HG02798 (cell line): ENCODE data around the gene CKMT2.

Source experiments
- ATAC-seq: cut with Tn5 transposase; IDR thresholded peaks from one replicate; pipeline ENCODE4 v1.9.1; 2021; ENCODE audit warnings: mild to moderate bottlenecking; ENCODE audit not compliant: unreplicated experiment, poor library complexity

CKMT2 gene

GRCh38 chr5:81233080-81233634 lies at the start of gene CKMT2:
TSS of gene CKMT2 (plus strand) at chr5:81233322. CDS start at chr5:81251133, 17,811 bp downstream.
- ATAC-seq = no peak

- no peak for ATAC-seq
Observed at GRCh38 chr5:81183811-81184748, 49.0 kb upstream of the CKMT2 start.

- ATAC-seq = no peak
Observed at GRCh38 chr5:81184749-81185110, 48.4 kb upstream of the CKMT2 start.

- peak; percentile 58 for ATAC-seq
Observed at GRCh38 chr5:81187885-81188284, 45.2 kb upstream of the CKMT2 start.

- ATAC-seq = no peak
Observed at GRCh38 chr5:81188962-81189361, 44.2 kb upstream of the CKMT2 start.

GRCh38 chr5:81189875-81190498 lies 43.1 kb upstream of the CKMT2 start:
- no peak for ATAC-seq

GRCh38 chr5:81191726-81192372 lies 41.3 kb upstream of the CKMT2 start:
- no peak for ATAC-seq

GRCh38 chr5:81192373-81192750 lies 40.8 kb upstream of the CKMT2 start:
- no peak for ATAC-seq

- ATAC-seq = peak; percentile 99
Observed at GRCh38 chr5:81194633-81195334, 38.3 kb upstream of the CKMT2 start.

GRCh38 chr5:81195335-81195929 lies 37.7 kb upstream of the CKMT2 start:
- no peak for ATAC-seq

GRCh38 chr5:81202655-81203054 lies 30.5 kb upstream of the CKMT2 start:
- no peak for ATAC-seq

- no peak for ATAC-seq
Observed at GRCh38 chr5:81203729-81204128, 29.4 kb upstream of the CKMT2 start.

- no peak for ATAC-seq
Observed at GRCh38 chr5:81204205-81204604, 28.9 kb upstream of the CKMT2 start.

GRCh38 chr5:81205058-81205457 lies 28.1 kb upstream of the CKMT2 start:
- ATAC-seq = no peak

GRCh38 chr5:81207009-81207408 lies 26.1 kb upstream of the CKMT2 start:
- ATAC-seq = no peak

GRCh38 chr5:81208904-81209303 lies 24.2 kb upstream of the CKMT2 start:
- no peak for ATAC-seq

GRCh38 chr5:81209386-81209785 lies 23.7 kb upstream of the CKMT2 start:
- ATAC-seq = no peak

GRCh38 chr5:81209869-81210493 lies 23.1 kb upstream of the CKMT2 start:
- ATAC-seq = peak; percentile 41

- ATAC-seq = peak; percentile 61
Observed at GRCh38 chr5:81212211-81212751, 20.8 kb upstream of the CKMT2 start.
